CD14-positive monocyte (primary cell): ENCODE measurements around the gene CCDC86. TPM values are rescaled to one million over a fixed set of nuclear protein-coding genes. Genes with fewer than 3 reads are reported as not detected.

ENCODE experiments used
- DNase-seq, 3 donors: peaks; one replicate each; pipeline ENCODE4 v3.0.0-alpha.2; 2011 to 2022
- H2AFZ ChIP-seq: 2 replicates; pipeline ENCODE4 v1.6.0; 2012; ENCODE audit warnings: mild to moderate bottlenecking, low read depth, low read length, inconsistent platforms; ENCODE audit not compliant: insufficient read depth, poor library complexity, severe bottlenecking
- H3K27ac ChIP-seq, 2 donors: 1 replicate in 1 of 2; 2 replicates in 1 of 2; pipeline ENCODE4 v1.5.1; 2012 to 2013; ENCODE audit warnings: low read length in 2 of 2, control low read depth in 1 of 2, inconsistent platforms in 1 of 2, low read depth in 1 of 2, mild to moderate bottlenecking in 1 of 2
- H3K27me3 ChIP-seq, 2 donors: one replicate each; pipeline versions ENCODE4 v1.6.0 to v1.6.1; 2011 to 2013; ENCODE audit warnings: low read length in 2 of 2; ENCODE audit not compliant: control insufficient read depth in 2 of 2, insufficient read depth in 2 of 2
- H3K36me3 ChIP-seq, 2 donors: replicated peaks in 1 of 2; 1 replicate in 1 of 2; 2 replicates in 1 of 2; pipeline versions ENCODE4 v1.5.1 to v1.6.1; 2012 to 2013; ENCODE audit warnings: low read length in 2 of 2, control low read depth in 1 of 2, inconsistent platforms in 1 of 2, mild to moderate bottlenecking in 1 of 2; ENCODE audit not compliant: insufficient read depth in 2 of 2, control insufficient read depth in 1 of 2
- H3K4me1 ChIP-seq, 2 donors: 1 replicate in 1 of 2; 2 replicates in 1 of 2; pipeline versions ENCODE4 v1.5.1 to v1.6.1; 2012 to 2013; ENCODE audit warnings: low read length in 2 of 2, control low read depth in 1 of 2, inconsistent platforms in 1 of 2, mild to moderate bottlenecking in 1 of 2, moderate library complexity in 1 of 2; ENCODE audit not compliant: insufficient read depth in 2 of 2, control insufficient read depth in 1 of 2
- H3K4me2 ChIP-seq: replicated peaks from 2 replicates; pipeline ENCODE3; 2012; ENCODE audit warnings: low read length, moderate library complexity, mild to moderate bottlenecking; ENCODE audit not compliant: poor library complexity, severe bottlenecking; ENCODE audit errors: extremely low read depth
- H3K4me3 ChIP-seq, 3 experiments: fragments of 200-600 bp in 1 of 3; sonication (generic) in 1 of 3; replicated peaks in 1 of 3; 1 replicate in 2 of 3; 2 replicates in 1 of 3; pipeline ENCODE4 v1.5.1; 2011 to 2013; ENCODE audit warnings: low read length in 3 of 3, mild to moderate bottlenecking in 3 of 3, control low read depth in 2 of 3, low read depth in 2 of 3, inconsistent platforms in 1 of 3, moderate library complexity in 1 of 3
- H3K79me2 ChIP-seq: 2 replicates; pipeline ENCODE4 v1.6.0; 2012; ENCODE audit warnings: mild to moderate bottlenecking, control low read depth, inconsistent platforms, low read length, moderate library complexity; ENCODE audit not compliant: insufficient read depth
- H3K9ac ChIP-seq: 2 replicates; pipeline ENCODE4 v1.6.0; 2017; ENCODE audit warnings: low read length, mild to moderate bottlenecking; ENCODE audit not compliant: insufficient read depth, poor library complexity, severe bottlenecking
- H3K9me3 ChIP-seq, 2 donors: replicated peaks in 1 of 2; 1 replicate in 1 of 2; 2 replicates in 1 of 2; pipeline versions ENCODE4 v1.5.1 to v1.6.1; 2012 to 2013; ENCODE audit warnings: low read length in 2 of 2, control low read depth in 1 of 2; ENCODE audit not compliant: control insufficient read depth in 1 of 2, insufficient read depth in 1 of 2
- H4K20me1 ChIP-seq: 2 replicates; pipeline ENCODE4 v1.6.0; 2012; ENCODE audit warnings: mild to moderate bottlenecking, low read length, control low read depth, moderate library complexity; ENCODE audit not compliant: insufficient read depth
- H3K27ac Mint-ChIP-seq, 7 donors: one replicate each; pipeline ENCODE4 v1.8.0; 2020; ENCODE audit warnings: mild to moderate bottlenecking in 7 of 7, mixed read lengths in 7 of 7, moderate library complexity in 6 of 7, inconsistent platforms in 2 of 7
- H3K27me3 Mint-ChIP-seq, 3 donors: one replicate each; pipeline ENCODE4 v1.8.0; 2021 to 2022; ENCODE audit warnings: low read depth in 3 of 3, mild to moderate bottlenecking in 3 of 3, mixed read lengths in 3 of 3, moderate library complexity in 3 of 3, inconsistent platforms in 1 of 3
- H3K36me3 Mint-ChIP-seq, 2 donors: one replicate each; pipeline ENCODE4 v1.8.0; 2020; ENCODE audit warnings: mixed read lengths in 2 of 2, inconsistent platforms in 1 of 2, mild to moderate bottlenecking in 1 of 2
- H3K4me1 Mint-ChIP-seq: one replicate; pipeline ENCODE4 v1.8.0; 2020; ENCODE audit warnings: mild to moderate bottlenecking, mixed read lengths
- H3K4me3 Mint-ChIP-seq, 2 donors: one replicate each; pipeline ENCODE4 v1.8.0; 2020; ENCODE audit warnings: mild to moderate bottlenecking in 2 of 2, mixed read lengths in 2 of 2, moderate library complexity in 1 of 2
- H3K9me3 Mint-ChIP-seq, 7 donors: one replicate each; pipeline ENCODE4 v1.8.0; 2020 to 2022; ENCODE audit warnings: mixed read lengths in 7 of 7, mild to moderate bottlenecking in 6 of 7, moderate library complexity in 6 of 7, inconsistent platforms in 2 of 7
- WGBS: methylation state at CpG from one replicate; pipeline ENCODE4 v1.1.5; 2013; ENCODE audit warnings: missing lambda C conversion rate; ENCODE audit not compliant: insufficient coverage; 5-methylcytosine and 5-hydroxymethylcytosine counted together
- intact Hi-C, 2 donors: fragments of 100-400 bp; cut with micrococcal nuclease; formaldehyde crosslinking; loops; one replicate each; pipeline versions ENCODE4 v1.15.0 to v1.15.1; 2023
- polyA plus RNA-seq, 3 donors: library from polyadenylated mRNA; depleted of rRNA in 1 of 3; unstranded in 2 of 3; stranded (reverse) in 1 of 3; fragments of 300-500 nt in 2 of 3; fragments of >200 nt in 1 of 3; fragmentation: Illumina TruSeq in 2 of 3; gene quantifications; 1 replicate in 2 of 3; 2 replicates in 1 of 3; pipeline ENCODE4 v1.2.3, GENCODE V29; 2012 to 2021
- TF ChIP-seq, protein P1 (sequence below): fragments of 200-600 bp; IDR thresholded peaks from one replicate; pipeline ENCODE4 v1.8.0; 2022; ENCODE audit warnings: antibody characterized with exemption, mild to moderate bottlenecking

Gene CCDC86
- polyA plus RNA-seq, 3 donors = 7.2 to 10.2 (median 8.3) TPM

DNA sequence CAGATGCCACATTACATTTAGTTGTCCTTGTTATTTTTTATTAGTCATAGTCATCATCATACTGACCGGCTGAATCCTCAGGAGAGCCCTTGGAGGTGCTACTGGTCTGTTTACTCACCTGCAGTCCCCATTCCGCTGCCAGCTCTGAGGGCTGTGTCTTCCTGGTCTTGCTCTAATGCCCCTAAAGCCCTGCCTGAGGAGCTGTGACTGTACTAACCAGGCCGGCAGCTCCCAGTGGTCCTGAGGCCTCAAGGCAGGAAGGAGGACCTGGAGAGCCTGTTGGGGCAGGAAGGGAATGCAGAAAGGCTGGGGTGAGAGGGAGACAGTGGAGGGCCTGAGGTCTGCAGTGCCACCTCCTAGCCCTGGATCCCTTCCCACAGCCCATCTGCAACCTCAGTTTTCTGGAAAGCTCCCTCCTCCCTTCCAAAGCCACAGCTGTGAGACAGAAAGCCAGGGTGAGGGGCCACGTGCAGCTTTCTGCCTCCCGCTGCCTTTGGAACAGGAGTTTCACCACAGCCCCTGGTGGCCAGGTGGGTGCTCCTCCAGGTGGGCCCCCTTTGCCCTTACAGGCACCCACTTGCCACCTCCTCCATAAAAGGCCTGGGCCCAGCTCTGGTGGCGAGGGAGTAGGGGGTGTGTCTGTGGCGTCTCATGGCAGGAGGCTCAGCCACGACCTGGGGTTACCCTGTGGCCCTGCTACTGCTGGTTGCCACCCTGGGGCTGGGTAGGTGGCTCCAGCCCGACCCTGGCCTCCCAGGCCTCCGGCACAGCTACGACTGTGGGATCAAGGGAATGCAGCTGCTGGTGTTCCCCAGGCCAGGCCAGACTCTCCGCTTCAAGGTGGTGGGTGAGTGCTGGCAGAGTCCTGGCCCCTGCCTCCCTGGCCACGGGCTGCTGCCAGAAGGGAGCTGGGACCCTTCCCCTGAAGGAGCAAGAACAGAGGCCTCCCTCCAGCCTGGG, 25.3 kb downstream of the CCDC86 start, which contains the start of gene ZP1:
Gene ZP1 (plus strand): TSS at position 632 of the 960 bp plus-strand sequence. CDS start 20 bp downstream, at position 652.
- Histone ChIP-seq H3K27ac (no peak within 1 kb of the TSS), H3K36me3 (no peaks in the 10 kb centered on the region), H3K9ac (no peak within 1 kb of the TSS), H3K9me3 (no peaks in the 10 kb centered on the region), H3K4me1 (peaks cover 0 to 1% of the 10 kb centered on the region in 2 donors), H4K20me1 (no peaks in the 10 kb centered on the region), H3K27me3 (no peaks in the 10 kb centered on the region), H3K4me2 (no peak within 1 kb of the TSS), H3K4me3 (no peak within 1 kb of the TSS), H2AFZ (no peak within 1 kb of the TSS), H3K79me2 (no peaks in the 10 kb centered on the region)
- peaks cover 0 to 5% (median 3%) of the 10 kb centered on the region in 3 donors for H3K27me3 Mint-ChIP-seq
- 92% methylated on average over 10 of the region's 13 CpGs for WGBS
- intact Hi-C loops = no loop called here
- no peak within 1 kb of the TSS for H3K4me3 Mint-ChIP-seq
- peak within 1 kb of the TSS in 1 of 7 donors; percentile 51 for H3K27ac Mint-ChIP-seq
- no peaks in the 10 kb centered on the region for H3K9me3 Mint-ChIP-seq
- no peaks in the 10 kb centered on the region for H3K36me3 Mint-ChIP-seq
- no peak for DNase-seq
- H3K4me1 Mint-ChIP-seq = peaks cover 5% of the 10 kb centered on the region
- TF ChIP-seq, protein P1, sequence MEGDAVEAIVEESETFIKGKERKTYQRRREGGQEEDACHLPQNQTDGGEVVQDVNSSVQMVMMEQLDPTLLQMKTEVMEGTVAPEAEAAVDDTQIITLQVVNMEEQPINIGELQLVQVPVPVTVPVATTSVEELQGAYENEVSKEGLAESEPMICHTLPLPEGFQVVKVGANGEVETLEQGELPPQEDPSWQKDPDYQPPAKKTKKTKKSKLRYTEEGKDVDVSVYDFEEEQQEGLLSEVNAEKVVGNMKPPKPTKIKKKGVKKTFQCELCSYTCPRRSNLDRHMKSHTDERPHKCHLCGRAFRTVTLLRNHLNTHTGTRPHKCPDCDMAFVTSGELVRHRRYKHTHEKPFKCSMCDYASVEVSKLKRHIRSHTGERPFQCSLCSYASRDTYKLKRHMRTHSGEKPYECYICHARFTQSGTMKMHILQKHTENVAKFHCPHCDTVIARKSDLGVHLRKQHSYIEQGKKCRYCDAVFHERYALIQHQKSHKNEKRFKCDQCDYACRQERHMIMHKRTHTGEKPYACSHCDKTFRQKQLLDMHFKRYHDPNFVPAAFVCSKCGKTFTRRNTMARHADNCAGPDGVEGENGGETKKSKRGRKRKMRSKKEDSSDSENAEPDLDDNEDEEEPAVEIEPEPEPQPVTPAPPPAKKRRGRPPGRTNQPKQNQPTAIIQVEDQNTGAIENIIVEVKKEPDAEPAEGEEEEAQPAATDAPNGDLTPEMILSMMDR = no peak

DNA sequence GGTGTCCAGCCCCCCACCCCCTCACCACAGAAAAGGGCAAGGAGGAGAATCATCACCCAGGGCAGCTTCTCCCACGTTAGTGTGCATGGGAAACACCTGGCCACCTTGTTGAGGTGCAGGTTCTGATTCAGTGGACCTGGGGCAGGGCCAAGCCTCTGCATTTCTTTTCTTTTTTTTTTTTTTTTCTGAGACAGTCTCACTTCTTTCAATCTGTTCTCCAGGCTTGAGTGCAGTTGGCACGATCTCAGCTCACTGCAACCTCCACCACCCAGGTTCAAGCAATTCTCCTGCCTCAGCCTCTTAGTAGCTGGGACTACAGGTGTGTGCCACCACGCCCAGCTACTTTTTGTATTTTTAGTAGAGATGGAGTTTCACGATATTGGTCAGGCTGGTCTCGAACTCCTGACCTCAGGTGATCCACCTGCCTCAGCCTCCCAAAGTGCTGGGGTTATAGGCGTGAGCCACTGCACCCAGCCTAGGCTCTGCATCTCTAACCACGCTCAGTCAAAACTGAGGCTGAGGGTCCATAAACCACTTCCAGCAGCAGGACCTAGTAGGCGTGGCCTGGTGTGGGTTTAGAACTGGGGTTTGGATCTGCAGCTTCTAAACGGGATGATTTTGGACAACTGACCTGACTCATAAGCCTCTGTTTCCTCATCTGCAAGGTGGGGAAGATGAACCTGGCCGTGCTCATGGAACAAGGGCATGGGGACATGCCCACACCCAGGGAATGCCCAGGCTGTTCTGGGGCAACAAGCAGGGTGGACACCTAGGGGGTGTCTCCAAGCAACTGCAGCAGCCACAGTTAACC, 26.2 kb downstream of the CCDC86 start:
- H3K9me3 ChIP-seq = no peaks in the 10 kb centered on the region
- H2AFZ ChIP-seq = no peak overlapping the region
- no peaks in the 10 kb centered on the region for H3K36me3 Mint-ChIP-seq
- H3K9me3 Mint-ChIP-seq = no peaks in the 10 kb centered on the region
- H3K27me3 ChIP-seq = no peaks in the 10 kb centered on the region
- TF ChIP-seq, protein P1 = no peak
- H4K20me1 ChIP-seq = no peaks in the 10 kb centered on the region
- no peak overlapping the region for H3K4me2 ChIP-seq
- H3K27me3 Mint-ChIP-seq = peaks cover 0 to 5% (median 3%) of the 10 kb centered on the region in 3 donors
- H3K4me1 ChIP-seq = peaks cover 9 to 10% of the 10 kb centered on the region in 2 donors
- H3K4me3 ChIP-seq = no peak overlapping the region
- no peak overlapping the region for H3K9ac ChIP-seq
- H3K36me3 ChIP-seq = no peaks in the 10 kb centered on the region
- H3K79me2 ChIP-seq = no peaks in the 10 kb centered on the region
- no peak overlapping the region for H3K27ac ChIP-seq
- no peak for DNase-seq
- no peak overlapping the region for H3K4me3 Mint-ChIP-seq
- intact Hi-C loops = no loop called here
- WGBS = 75% methylated on average over 4 of the region's 10 CpGs
- H3K27ac Mint-ChIP-seq = peak overlapping the region in 1 of 7 donors; percentile 51
- H3K4me1 Mint-ChIP-seq = peaks cover 10% of the 10 kb centered on the region
